ENCODE data around the gene ZNF750. TPM values are rescaled to one million over a fixed set of nuclear protein-coding genes. Genes with fewer than 3 reads are reported as not detected.

Gene ZNF750
- polyA plus RNA-seq, 1 experiment, result not detected

GRCh38 chr17:82804442-82805191, 35.2 kb downstream of the ZNF750 start:
- H3K27me3 ChIP-seq (ENCODE audit: control insufficient read depth, insufficient read depth, low read length), result no peaks in the 10 kb centered on the region
- ChIA-PET POLR2A (no interaction called here), CTCF (interaction anchor here (0.6 kb wide), 1 partner anchor 135 kb away, joined by 3 read pairs; no protein-coding TSS in a partner anchor)
- no peak for DNase-seq (ENCODE audit: low read depth)
- TF ChIP-seq CTCF (IDR thresholded peaks at IDR 0.05; ENCODE audit: insufficient read depth, low read depth, low read length), result no peak
- peaks cover 7% of the 10 kb centered on the region for H3K36me3 ChIP-seq (ENCODE audit: control insufficient read depth, insufficient read depth, low read length)
- no peak overlapping the region for H3K4me3 ChIP-seq (ENCODE audit: low read depth, low read length)

GRCh38 chr17:82803606-82804005, 36.2 kb downstream of the ZNF750 start:
- CTCF ChIA-PET, result interaction anchor here (0.8 kb wide), 1 partner anchor 22 kb away, joined by 4 read pairs; no protein-coding TSS in a partner anchor

GRCh38 chr17:82803185-82803584, 36.6 kb downstream of the ZNF750 start:
- peaks cover 4% of the 10 kb centered on the region for H3K36me3 ChIP-seq (ENCODE audit: control insufficient read depth, insufficient read depth, low read length)
- TF ChIP-seq CTCF (IDR thresholded peaks at IDR 0.05; ENCODE audit: insufficient read depth, low read depth, low read length), result no peak
- no peaks in the 10 kb centered on the region for H3K27me3 ChIP-seq (ENCODE audit: control insufficient read depth, insufficient read depth, low read length)
- ChIA-PET POLR2A (no interaction called here), CTCF (interaction anchor here (0.8 to 0.9 kb wide), 2 partner anchors 10 to 21 kb away, joined by 3 to 4 read pairs; no protein-coding TSS in a partner anchor)
- no peak for DNase-seq (ENCODE audit: low read depth)
- no peak overlapping the region for H3K4me3 ChIP-seq (ENCODE audit: low read depth, low read length)

More at GRCh38 chr17:82803606-82804005, 36.2 kb downstream of the ZNF750 start:
- POLR2A ChIA-PET, result no interaction called here
- peaks cover 4% of the 10 kb centered on the region for H3K36me3 ChIP-seq (ENCODE audit: control insufficient read depth, insufficient read depth, low read length)
- no peak overlapping the region for H3K4me3 ChIP-seq (ENCODE audit: low read depth, low read length)
- no peak for TF ChIP-seq CTCF (IDR thresholded peaks at IDR 0.05; ENCODE audit: insufficient read depth, low read depth, low read length)
- DNase-seq (ENCODE audit: low read depth), result no peak
- H3K27me3 ChIP-seq (ENCODE audit: control insufficient read depth, insufficient read depth, low read length), result no peaks in the 10 kb centered on the region

GRCh38 chr17:82802075-82802780, 37.6 kb downstream of the ZNF750 start:
- POLR2A ChIA-PET, result no interaction called here
- TF ChIP-seq CTCF (IDR thresholded peaks at IDR 0.05; ENCODE audit: insufficient read depth, low read depth, low read length), result no peak
- DNase-seq (ENCODE audit: low read depth), result no peak
- CTCF ChIA-PET, result interaction anchor here (0.9 kb wide), 1 partner anchor 11 kb away, joined by 3 read pairs; no protein-coding TSS in a partner anchor
- H3K36me3 ChIP-seq (ENCODE audit: control insufficient read depth, insufficient read depth, low read length), result peaks cover 4% of the 10 kb centered on the region
- H3K4me3 ChIP-seq (ENCODE audit: low read depth, low read length), result no peak overlapping the region
- no peaks in the 10 kb centered on the region for H3K27me3 ChIP-seq (ENCODE audit: control insufficient read depth, insufficient read depth, low read length)

GRCh38 chr17:82801377-82801970, 38.3 kb downstream of the ZNF750 start:
- H3K27me3 ChIP-seq (ENCODE audit: control insufficient read depth, insufficient read depth, low read length), result no peaks in the 10 kb centered on the region
- ChIA-PET POLR2A (no interaction called here), CTCF (no interaction called here)
- TF ChIP-seq CTCF (IDR thresholded peaks at IDR 0.05; ENCODE audit: insufficient read depth, low read depth, low read length), result no peak
- H3K36me3 ChIP-seq (ENCODE audit: control insufficient read depth, insufficient read depth, low read length), result peaks cover 3% of the 10 kb centered on the region
- H3K4me3 ChIP-seq (ENCODE audit: low read depth, low read length), result no peak overlapping the region
- DNase-seq (ENCODE audit: low read depth), result no peak

Data from BJ (cell line).